ENCODE data around the gene CPNE4.

The CPNE4 gene

GRCh38 chr3:131494706-131495105 is 540.1 kb downstream of the CPNE4 start:
- TF ChIP-seq POLR2AphosphoS5 (IDR thresholded peaks at IDR 0.05; ENCODE audit: low read depth, low read length) (no peak), TAF1 (IDR thresholded peaks at IDR 0.05; ENCODE audit: borderline replicate concordance, insufficient read depth, low read length) (no peak), FOXP2 (optimal IDR thresholded peaks at IDR 0.05; ENCODE audit: borderline replicate concordance, extremely low read depth, extremely low read length, insufficient read depth) (no peak), REST (IDR thresholded peaks at IDR 0.05; ENCODE audit: insufficient read depth in 1 of 2, low read depth in 2 of 2, low read length in 2 of 2) (no peak), SIN3A (IDR thresholded peaks at IDR 0.05; ENCODE audit: borderline replicate concordance, insufficient read depth, low read length) (no peak)

- TF ChIP-seq SIN3A (IDR thresholded peaks at IDR 0.05; ENCODE audit: borderline replicate concordance, insufficient read depth, low read length), result no peak
- no peak for TF ChIP-seq POLR2AphosphoS5 (IDR thresholded peaks at IDR 0.05; ENCODE audit: low read depth, low read length)
- TF ChIP-seq FOXP2 (optimal IDR thresholded peaks at IDR 0.05; ENCODE audit: borderline replicate concordance, extremely low read depth, extremely low read length, insufficient read depth), result no peak
- no peak for TF ChIP-seq REST (IDR thresholded peaks at IDR 0.05; ENCODE audit: insufficient read depth in 1 of 2, low read depth in 2 of 2, low read length in 2 of 2)
- TF ChIP-seq TAF1 (IDR thresholded peaks at IDR 0.05; ENCODE audit: borderline replicate concordance, insufficient read depth, low read length), result no peak
These were observed 543.0 kb downstream of the CPNE4 start for GRCh38 chr3:131491775-131492174.

GRCh38 chr3:131491084-131491483 is 543.7 kb downstream of the CPNE4 start:
- TF ChIP-seq SIN3A (IDR thresholded peaks at IDR 0.05; ENCODE audit: borderline replicate concordance, insufficient read depth, low read length), result no peak
- TF ChIP-seq TAF1 (IDR thresholded peaks at IDR 0.05; ENCODE audit: borderline replicate concordance, insufficient read depth, low read length), result no peak
- TF ChIP-seq REST (IDR thresholded peaks at IDR 0.05; ENCODE audit: insufficient read depth in 1 of 2, low read depth in 2 of 2, low read length in 2 of 2), result no peak
- no peak for TF ChIP-seq POLR2AphosphoS5 (IDR thresholded peaks at IDR 0.05; ENCODE audit: low read depth, low read length)
- TF ChIP-seq FOXP2 (optimal IDR thresholded peaks at IDR 0.05; ENCODE audit: borderline replicate concordance, extremely low read depth, extremely low read length, insufficient read depth), result no peak

GRCh38 chr3:131485119-131485518 is 549.7 kb downstream of the CPNE4 start:
- TF ChIP-seq SIN3A (IDR thresholded peaks at IDR 0.05; ENCODE audit: borderline replicate concordance, insufficient read depth, low read length) (no peak), TAF1 (IDR thresholded peaks at IDR 0.05; ENCODE audit: borderline replicate concordance, insufficient read depth, low read length) (no peak), POLR2AphosphoS5 (IDR thresholded peaks at IDR 0.05; ENCODE audit: low read depth, low read length) (no peak), FOXP2 (optimal IDR thresholded peaks at IDR 0.05; ENCODE audit: borderline replicate concordance, extremely low read depth, extremely low read length, insufficient read depth) (no peak), REST (IDR thresholded peaks at IDR 0.05; ENCODE audit: insufficient read depth in 1 of 2, low read depth in 2 of 2, low read length in 2 of 2) (no peak)
